ENCODE measurements around the gene CD79B. TPM values are rescaled to one million over a fixed set of nuclear protein-coding genes. Genes with fewer than 3 reads are reported as not detected.

CD79B gene
- total RNA-seq, 1 donor from 2014 or later = not detected

- DNase-seq (ENCODE audit: low read depth) = no peak
- no peak for FAIRE-seq
- TF ChIP-seq, protein P1, sequence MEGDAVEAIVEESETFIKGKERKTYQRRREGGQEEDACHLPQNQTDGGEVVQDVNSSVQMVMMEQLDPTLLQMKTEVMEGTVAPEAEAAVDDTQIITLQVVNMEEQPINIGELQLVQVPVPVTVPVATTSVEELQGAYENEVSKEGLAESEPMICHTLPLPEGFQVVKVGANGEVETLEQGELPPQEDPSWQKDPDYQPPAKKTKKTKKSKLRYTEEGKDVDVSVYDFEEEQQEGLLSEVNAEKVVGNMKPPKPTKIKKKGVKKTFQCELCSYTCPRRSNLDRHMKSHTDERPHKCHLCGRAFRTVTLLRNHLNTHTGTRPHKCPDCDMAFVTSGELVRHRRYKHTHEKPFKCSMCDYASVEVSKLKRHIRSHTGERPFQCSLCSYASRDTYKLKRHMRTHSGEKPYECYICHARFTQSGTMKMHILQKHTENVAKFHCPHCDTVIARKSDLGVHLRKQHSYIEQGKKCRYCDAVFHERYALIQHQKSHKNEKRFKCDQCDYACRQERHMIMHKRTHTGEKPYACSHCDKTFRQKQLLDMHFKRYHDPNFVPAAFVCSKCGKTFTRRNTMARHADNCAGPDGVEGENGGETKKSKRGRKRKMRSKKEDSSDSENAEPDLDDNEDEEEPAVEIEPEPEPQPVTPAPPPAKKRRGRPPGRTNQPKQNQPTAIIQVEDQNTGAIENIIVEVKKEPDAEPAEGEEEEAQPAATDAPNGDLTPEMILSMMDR (IDR thresholded peaks at IDR 0.05; ENCODE audit: insufficient read depth, low read length, severe bottlenecking) = no peak
- Histone ChIP-seq H3K4me3 (ENCODE audit: low read depth, low read length) (no peak overlapping the region), H3K27me3 (ENCODE audit: control insufficient read depth, insufficient read depth, low read length) (no peaks in the 10 kb centered on the region), H3K36me3 (ENCODE audit: control insufficient read depth, insufficient read depth, low read length) (no peaks in the 10 kb centered on the region)
These were observed 34.6 kb upstream of the CD79B start for GRCh38 chr17:63966646-63967264.

- DNase-seq (ENCODE audit: low read depth) (no peak), FAIRE-seq (no peak)
- Histone ChIP-seq H3K27me3 (ENCODE audit: control insufficient read depth, insufficient read depth, low read length) (no peaks in the 10 kb centered on the region), H3K4me3 (ENCODE audit: low read depth, low read length) (no peak overlapping the region), H3K36me3 (ENCODE audit: control insufficient read depth, insufficient read depth, low read length) (no peaks in the 10 kb centered on the region)
- TF ChIP-seq, protein P1 (IDR thresholded peaks at IDR 0.05; ENCODE audit: insufficient read depth, low read length, severe bottlenecking) = no peak
These were observed 31.0 kb upstream of the CD79B start for GRCh38 chr17:63963123-63963522.

- TF ChIP-seq, protein P1 (IDR thresholded peaks at IDR 0.05; ENCODE audit: insufficient read depth, low read length, severe bottlenecking) = no peak
- no peak for FAIRE-seq
These were observed 30.2 kb upstream of the CD79B start for GRCh38 chr17:63962298-63962744.

GRCh38 chr17:63961355-63962212, 29.5 kb upstream of the CD79B start:
- TF ChIP-seq, protein P1 (IDR thresholded peaks at IDR 0.05; ENCODE audit: insufficient read depth, low read length, severe bottlenecking) = no peak
- Histone ChIP-seq H3K4me3 (ENCODE audit: low read depth, low read length) (peak overlapping the region; percentile 22), H3K36me3 (ENCODE audit: control insufficient read depth, insufficient read depth, low read length) (no peaks in the 10 kb centered on the region), H3K27me3 (ENCODE audit: control insufficient read depth, insufficient read depth, low read length) (no peaks in the 10 kb centered on the region)
- no peak for FAIRE-seq
- peak; percentile 59 for DNase-seq (ENCODE audit: low read depth)

More at GRCh38 chr17:63962298-63962744, 30.2 kb upstream of the CD79B start:
- Histone ChIP-seq H3K27me3 (ENCODE audit: control insufficient read depth, insufficient read depth, low read length) (no peaks in the 10 kb centered on the region), H3K36me3 (ENCODE audit: control insufficient read depth, insufficient read depth, low read length) (no peaks in the 10 kb centered on the region), H3K4me3 (ENCODE audit: low read depth, low read length) (no peak overlapping the region)
- no peak for DNase-seq (ENCODE audit: low read depth)

DNA sequence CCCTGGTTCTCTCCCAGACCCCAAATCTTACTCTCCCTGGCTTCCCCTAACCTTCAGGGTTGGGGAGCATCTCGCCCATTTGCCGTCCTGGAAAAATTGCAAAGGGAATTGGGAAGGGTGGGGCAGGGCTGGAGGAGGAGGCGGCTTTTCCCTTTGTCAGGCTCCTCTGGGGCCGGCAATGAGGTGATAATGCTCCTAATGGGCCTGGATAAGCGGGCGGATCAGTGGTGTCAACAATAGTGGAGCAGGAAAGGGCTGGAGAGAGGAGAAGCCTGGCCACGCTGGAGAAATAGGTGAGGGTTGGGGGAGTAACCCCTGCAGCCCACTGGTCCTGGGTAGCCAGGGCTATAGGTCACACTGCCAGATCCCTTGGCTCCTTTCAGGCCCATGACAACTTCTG, 28.3 kb upstream of the CD79B start:
- TF ChIP-seq, protein P1 (IDR thresholded peaks at IDR 0.05; ENCODE audit: insufficient read depth, low read length, severe bottlenecking) = no peak
- H3K27me3 ChIP-seq (ENCODE audit: control insufficient read depth, insufficient read depth, low read length) = no peaks in the 10 kb centered on the region
- FAIRE-seq = no peak

More for the DNA sequence above, 28.3 kb upstream of the CD79B start:
- H3K4me3 ChIP-seq (ENCODE audit: low read depth, low read length) = no peak overlapping the region
- no peaks in the 10 kb centered on the region for H3K36me3 ChIP-seq (ENCODE audit: control insufficient read depth, insufficient read depth, low read length)
- DNase-seq (ENCODE audit: low read depth) = no peak

All from bronchial epithelial cell (primary cell).